ENCODE data around the gene ITPRID2. TPM values are rescaled to one million over a fixed set of nuclear protein-coding genes. Genes with fewer than 3 reads are reported as not detected.
A peak's percentile ranks its signal among the peaks of the same experiment; 100 is the strongest.

ITPRID2 gene
- total and polyA plus RNA-seq, 12 donors: 25.5 to 103 (median 79.8) TPM

GRCh38 chr2:181896286-181896685, 4.8 kb downstream of the ITPRID2 start:
- Histone ChIP-seq H3K36me3 (replicated peaks in 1 of 2) (peaks cover 0 to 26% of the 10 kb centered on the region in 2 donors), H3K9me3 (replicated peaks in 1 of 3) (no peaks in the 10 kb centered on the region), H3K27me3 (no peaks in the 10 kb centered on the region), H3K27ac (no peak overlapping the region), H3K4me3 (no peak overlapping the region), H3K4me1 (replicated peaks in 1 of 2) (peaks cover 18 to 63% of the 10 kb centered on the region in 2 donors)
- intact Hi-C loops (cut with DNase I): no loop called here
- WGBS, 4 donors: 91 to 98% (median 96%) methylated on average over 1 of the region's 1 CpG
- no peak for TF ChIP-seq CTCF (IDR thresholded peaks at IDR 0.05)
- no peak for TF ChIP-seq POLR2A (IDR thresholded peaks at IDR 0.05)
- no peak for DNase-seq

GRCh38 chr2:181900007-181900651, 8.6 kb downstream of the ITPRID2 start:
- Histone ChIP-seq H3K9me3 (replicated peaks in 1 of 3) (no peaks in the 10 kb centered on the region), H3K27me3 (no peaks in the 10 kb centered on the region), H3K4me1 (replicated peaks in 1 of 2) (peaks cover 10 to 48% of the 10 kb centered on the region in 2 donors), H3K27ac (no peak overlapping the region), H3K4me3 (no peak overlapping the region), H3K36me3 (replicated peaks in 1 of 2) (peaks cover 0 to 47% of the 10 kb centered on the region in 2 donors)
- WGBS, 4 donors: 78 to 85% (median 79%) methylated on average over 3 of the region's 3 CpGs
- no peak for DNase-seq
- no peak for TF ChIP-seq POLR2A (IDR thresholded peaks at IDR 0.05)
- no peak for TF ChIP-seq CTCF (IDR thresholded peaks at IDR 0.05)
- intact Hi-C loops (cut with DNase I): loop anchor here (5.0 to 10.0 kb wide), 2 partner anchors 155 to 158 kb away; no protein-coding TSS in a partner anchor

- DNase-seq: no peak
- Histone ChIP-seq H3K36me3 (replicated peaks in 1 of 2) (peaks cover 0 to 49% of the 10 kb centered on the region in 2 donors), H3K4me3 (no peak overlapping the region), H3K4me1 (replicated peaks in 1 of 2) (peaks cover 0 to 30% of the 10 kb centered on the region in 2 donors), H3K27me3 (no peaks in the 10 kb centered on the region), H3K9me3 (replicated peaks in 1 of 3) (no peaks in the 10 kb centered on the region), H3K27ac (no peak overlapping the region)
- intact Hi-C loops (cut with DNase I): loop anchor here (5.0 to 10.0 kb wide), 2 partner anchors 158 to 160 kb away; no protein-coding TSS in a partner anchor
- WGBS, 4 donors: 89 to 95% (median 91%) methylated on average over 3 of the region's 3 CpGs
- TF ChIP-seq POLR2A (IDR thresholded peaks at IDR 0.05) (no peak), CTCF (IDR thresholded peaks at IDR 0.05) (no peak)
Observed at GRCh38 chr2:181902625-181903024, 11.1 kb downstream of the ITPRID2 start.

GRCh38 chr2:181904022-181904632, 12.6 kb downstream of the ITPRID2 start:
- no peaks in the 10 kb centered on the region for H3K9me3 ChIP-seq (replicated peaks in 1 of 3)
- DNase-seq: no peak
- H3K27me3 ChIP-seq: no peaks in the 10 kb centered on the region
- peaks cover 0 to 44% of the 10 kb centered on the region in 2 donors for H3K36me3 ChIP-seq (replicated peaks in 1 of 2)
- H3K27ac ChIP-seq: no peak overlapping the region
- WGBS, 4 donors: 14 to 26% (median 23%) methylated on average over 2 of the region's 2 CpGs
- no peak for TF ChIP-seq POLR2A (IDR thresholded peaks at IDR 0.05)
- TF ChIP-seq CTCF (IDR thresholded peaks at IDR 0.05): peak; percentile 15 to 62 (median 50)
- no peak overlapping the region for H3K4me3 ChIP-seq
- H3K4me1 ChIP-seq (replicated peaks in 1 of 2): peaks cover 0 to 22% of the 10 kb centered on the region in 2 donors
- intact Hi-C loops (cut with DNase I): loop anchor here (5.0 to 10.0 kb wide), 2 partner anchors 159 to 162 kb away; no protein-coding TSS in a partner anchor

Measured in adrenal gland (tissue), 12 donors.